Kidney epithelial cell (primary cell): Measurements from ENCODE around the gene TAF10. TPM values are rescaled to one million over a fixed set of nuclear protein-coding genes. Genes with fewer than 3 reads are reported as not detected.

ENCODE experiments used
- DNase-seq: peaks from one replicate; pipeline ENCODE4 v3.0.0-alpha.2; 2010; ENCODE audit warnings: low read depth
- H3K27me3 ChIP-seq: 2 replicates; pipeline ENCODE4 v1.6.0; 2011; ENCODE audit warnings: low read length; ENCODE audit not compliant: control insufficient read depth, insufficient read depth
- H3K36me3 ChIP-seq: 2 replicates; pipeline ENCODE4 v1.5.1; 2011; ENCODE audit warnings: low read length; ENCODE audit not compliant: control insufficient read depth, insufficient read depth
- H3K4me3 ChIP-seq: 2 replicates; pipeline ENCODE4 v1.5.1; 2011; ENCODE audit warnings: low read depth, mild to moderate bottlenecking, control low read depth, low read length
- CTCF ChIP-seq: IDR thresholded peaks from 2 replicates; pipeline ENCODE4 v1.5.1; 2011; ENCODE audit warnings: mild to moderate bottlenecking, moderate library complexity, low read length, control low read depth, inconsistent platforms; ENCODE audit not compliant: insufficient read depth, poor library complexity, severe bottlenecking
- total RNA-seq: library from RNA; depleted of rRNA; stranded (reverse); fragments of >200 nt; gene quantifications from 2 replicates; pipeline ENCODE4 v1.2.3, GENCODE V29; 2015

The TAF10 gene
- total RNA-seq, 1 donor from 2014 or later, result 57.2 TPM

GRCh38 chr11:6566704-6567370 is 45.2 kb downstream of the TAF10 start:
- DNase-seq, result no peak
- no peak for TF ChIP-seq CTCF
- Histone ChIP-seq H3K27me3 (peaks cover 13% of the 10 kb centered on the region), H3K36me3 (no peaks in the 10 kb centered on the region), H3K4me3 (no peak overlapping the region)

- H3K36me3 ChIP-seq, result no peaks in the 10 kb centered on the region
- no peak overlapping the region for H3K4me3 ChIP-seq
- H3K27me3 ChIP-seq, result peaks cover 8% of the 10 kb centered on the region
- no peak for TF ChIP-seq CTCF
- no peak for DNase-seq
These were observed 45.9 kb downstream of the TAF10 start for GRCh38 chr11:6565988-6566703.

GRCh38 chr11:6565325-6565724 is 46.7 kb downstream of the TAF10 start:
- TF ChIP-seq CTCF, result no peak
- Histone ChIP-seq H3K36me3 (no peaks in the 10 kb centered on the region), H3K27me3 (peaks cover under 1% of the 10 kb centered on the region), H3K4me3 (no peak overlapping the region)
- DNase-seq, result no peak

GRCh38 chr11:6563667-6564066 is 48.3 kb downstream of the TAF10 start:
- Histone ChIP-seq H3K4me3 (no peak overlapping the region), H3K36me3 (no peaks in the 10 kb centered on the region), H3K27me3 (no peaks in the 10 kb centered on the region)
- no peak for TF ChIP-seq CTCF
- DNase-seq, result no peak

DNA sequence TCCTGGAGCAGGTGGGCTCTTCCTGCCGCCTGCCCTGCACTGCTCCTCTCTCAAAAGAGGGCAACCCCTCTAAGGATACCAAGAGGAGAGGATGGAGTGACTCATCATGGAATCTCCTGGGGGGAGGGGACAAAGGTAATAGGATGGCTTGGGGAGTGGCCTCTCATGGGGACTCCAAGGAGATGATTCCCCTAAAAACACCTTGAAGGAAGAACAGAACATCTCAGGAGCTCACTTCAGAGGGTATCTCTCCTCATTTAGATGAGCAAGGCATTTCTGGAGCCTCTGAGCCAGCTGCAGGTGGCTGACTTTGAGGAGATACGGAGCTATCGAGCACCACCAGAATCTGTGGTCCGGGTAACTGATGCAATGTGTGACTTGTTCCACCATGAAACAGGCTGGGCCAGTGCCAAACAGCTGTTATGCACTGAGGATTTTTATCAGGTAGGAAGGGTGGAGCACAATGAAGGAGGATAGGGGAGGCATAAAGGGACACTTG is 48.8 kb downstream of the TAF10 start:
- Histone ChIP-seq H3K4me3 (no peak overlapping the region), H3K27me3 (no peaks in the 10 kb centered on the region), H3K36me3 (no peaks in the 10 kb centered on the region)
- no peak for DNase-seq
- TF ChIP-seq CTCF, result no peak
